ENCODE measurements around the gene XYLT1.
"Not testable (repeated sequence)": the region's sequence is repeated elsewhere in the genome, so short reads cannot be mapped to it uniquely, and the experiment has no call there.

XYLT1 gene

DNA sequence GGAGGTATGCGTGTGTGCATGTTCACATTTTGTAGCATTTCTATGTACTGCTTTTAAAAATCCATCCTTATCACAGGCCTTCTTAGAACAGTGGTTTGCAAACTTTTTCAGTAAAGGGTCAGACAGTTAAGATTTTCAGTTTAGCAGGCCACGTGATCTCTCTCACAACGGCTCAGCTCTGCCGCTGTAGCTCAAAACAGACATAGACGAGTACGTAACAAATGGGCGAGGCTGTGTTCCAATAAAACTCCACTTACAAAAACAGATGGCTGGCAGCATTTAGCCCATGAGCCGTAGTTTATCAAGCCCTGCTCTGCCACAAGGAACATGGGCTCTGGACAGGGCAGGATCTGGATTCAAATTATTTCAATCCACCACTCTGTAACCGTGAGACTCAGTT is 141.8 kb downstream of the XYLT1 start:
- no peak for DNase-seq

DNA sequence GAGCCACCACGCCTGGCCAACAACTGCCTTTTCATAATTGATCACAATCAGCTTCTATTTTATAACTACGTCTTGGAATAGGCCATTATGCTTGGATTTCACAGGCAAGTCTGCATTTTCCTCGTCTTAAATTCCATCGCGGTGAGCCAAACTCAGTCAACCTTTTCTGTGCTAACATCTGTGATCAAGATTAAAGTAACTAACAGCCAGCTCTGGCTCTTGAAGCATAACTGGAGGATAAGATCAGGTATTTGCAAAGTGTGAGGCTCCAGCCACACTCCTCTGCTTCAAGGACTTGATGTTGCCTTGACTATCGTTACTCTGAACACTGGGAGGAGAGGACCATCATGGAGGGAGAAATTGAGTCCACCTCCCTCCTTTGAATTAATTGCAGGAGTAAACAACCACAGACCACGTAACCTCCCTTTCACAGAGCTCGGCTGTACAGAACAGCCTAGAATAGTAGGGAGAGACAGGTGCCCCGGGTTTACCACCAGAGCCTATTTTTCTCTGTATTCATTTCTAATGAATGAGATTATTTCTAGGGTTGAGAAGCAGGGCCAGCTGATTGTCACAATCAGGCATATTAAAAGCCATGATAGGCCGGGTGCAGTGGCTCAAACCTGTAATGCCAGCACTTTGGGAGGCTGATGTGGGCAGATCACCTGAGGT is 143.0 kb downstream of the XYLT1 start:
- no peak for DNase-seq

DNA sequence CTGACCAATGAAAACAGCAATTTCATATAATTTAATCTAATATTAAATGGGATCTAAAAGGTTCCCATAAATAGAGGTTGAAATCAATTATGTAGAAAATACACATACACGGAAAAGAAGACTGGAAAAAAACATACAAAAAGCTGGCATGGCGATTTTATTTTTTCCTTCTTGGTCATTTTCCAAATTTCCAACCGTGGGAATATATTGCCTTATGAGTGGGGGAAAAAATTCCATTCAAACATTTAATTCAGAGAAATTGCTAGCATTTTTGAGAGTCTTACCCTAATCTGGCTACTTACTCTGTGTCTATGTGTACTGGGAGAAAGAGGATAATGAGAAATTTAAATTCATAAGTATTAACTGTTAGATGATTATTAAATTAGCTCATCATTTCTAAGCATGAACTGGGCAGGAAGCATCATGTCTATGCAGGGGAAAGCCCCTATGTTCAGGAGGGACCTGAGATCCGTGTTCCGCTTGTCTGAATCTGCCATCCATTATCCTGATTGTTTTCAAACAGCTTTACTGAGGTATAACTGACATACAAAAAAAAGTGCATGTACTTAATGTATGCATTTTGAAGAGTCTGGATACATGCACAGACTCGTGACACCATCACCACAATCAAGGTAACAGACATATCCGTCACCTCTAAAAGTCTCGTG is 145.2 kb downstream of the XYLT1 start:
- DNase-seq: no peak

DNA sequence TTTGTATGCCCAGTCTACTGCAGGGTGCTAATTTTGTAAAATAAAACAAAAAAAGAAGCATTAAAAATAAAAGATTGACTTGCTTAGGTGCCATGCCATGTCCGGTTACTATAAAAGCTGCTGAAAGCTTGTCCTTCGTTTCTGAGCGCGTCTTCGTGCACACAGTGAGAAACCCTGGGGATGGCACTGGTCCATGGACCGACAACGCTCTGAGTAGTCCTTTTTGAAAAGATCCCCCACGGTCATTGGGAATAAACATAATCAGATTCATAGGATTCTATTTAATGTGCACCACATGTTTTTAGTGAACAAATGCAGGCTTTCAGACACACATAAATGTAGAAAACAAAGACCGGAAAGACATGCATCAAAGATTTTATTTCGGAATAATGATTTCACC is 146.3 kb downstream of the XYLT1 start:
- no peak for DNase-seq

DNA sequence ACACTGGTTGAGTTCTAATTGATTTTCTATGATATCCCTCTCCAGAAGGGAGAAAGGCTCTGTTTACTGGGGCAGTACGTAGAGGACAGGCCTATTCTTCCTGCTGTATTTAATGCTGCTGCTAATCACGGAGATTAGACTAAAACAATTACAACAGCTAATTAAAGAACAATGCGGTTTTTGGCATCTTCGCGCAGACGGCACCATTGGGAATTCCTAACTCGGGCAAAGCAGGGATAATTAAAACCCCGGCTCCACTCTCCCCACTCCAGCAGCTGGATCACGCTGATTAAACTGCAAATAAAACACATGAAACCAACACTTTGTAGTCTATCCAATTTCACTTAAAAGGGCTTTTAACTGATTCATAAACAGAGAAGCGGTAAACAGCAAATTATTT is 147.6 kb downstream of the XYLT1 start:
- no peak for DNase-seq

DNA sequence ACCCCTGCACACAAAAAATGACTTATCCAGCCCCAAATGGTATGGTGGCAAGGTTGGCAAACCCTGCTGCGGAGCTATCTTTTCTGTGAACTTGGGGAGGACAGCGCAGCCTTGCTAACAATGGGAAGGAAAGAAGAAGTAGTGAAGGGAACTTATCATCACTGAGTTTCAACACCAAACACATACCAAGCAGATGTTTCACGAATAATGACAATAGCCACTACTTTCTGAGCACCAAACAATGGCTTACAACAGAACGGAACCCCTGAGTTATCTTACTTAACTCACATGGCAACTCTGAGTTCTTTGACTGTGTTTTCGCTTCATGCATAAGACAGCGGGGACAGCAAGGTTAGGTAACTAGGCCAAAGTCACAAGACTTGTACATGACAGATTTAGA is 148.9 kb downstream of the XYLT1 start:
- no peak for DNase-seq

DNA sequence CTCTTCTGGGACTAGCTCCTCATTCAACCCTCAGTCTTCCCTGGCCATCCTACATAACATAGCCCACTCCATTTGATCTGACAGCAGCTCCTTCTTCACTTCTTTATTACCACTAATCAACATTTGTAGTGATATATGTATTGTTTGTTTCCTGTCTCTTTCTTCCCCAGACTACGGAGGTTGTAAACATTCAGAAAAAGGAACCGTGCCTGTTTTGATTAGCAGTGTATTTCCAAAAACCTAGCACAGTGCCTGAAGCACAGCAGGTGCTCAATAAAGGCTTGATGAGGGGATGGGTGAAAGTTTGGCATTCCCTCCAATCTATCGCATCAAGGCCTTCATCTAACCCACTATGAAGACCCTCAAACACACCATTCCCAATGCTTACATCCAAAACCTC is 150.8 kb downstream of the XYLT1 start:
- DNase-seq: no peak

DNA sequence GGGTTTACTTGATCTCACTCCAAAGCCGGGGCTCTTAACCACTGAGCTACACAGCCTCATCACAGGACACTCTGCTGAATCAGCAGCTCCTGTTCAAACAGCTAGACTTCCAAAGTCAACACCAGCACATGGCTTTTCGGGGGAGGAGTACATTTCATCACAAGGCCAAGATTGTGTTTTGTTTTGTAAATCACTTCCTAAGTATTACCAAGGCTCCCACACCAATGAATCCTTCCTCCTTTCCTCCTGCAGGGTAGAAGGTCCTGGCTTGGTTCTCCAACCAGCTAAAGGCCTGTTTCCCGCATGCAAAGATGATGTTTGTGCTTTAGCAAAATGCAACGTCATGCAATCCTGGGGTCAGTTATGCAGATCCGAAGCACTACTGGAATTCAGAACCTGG is 152.5 kb downstream of the XYLT1 start:
- DNase-seq: no peak

DNA sequence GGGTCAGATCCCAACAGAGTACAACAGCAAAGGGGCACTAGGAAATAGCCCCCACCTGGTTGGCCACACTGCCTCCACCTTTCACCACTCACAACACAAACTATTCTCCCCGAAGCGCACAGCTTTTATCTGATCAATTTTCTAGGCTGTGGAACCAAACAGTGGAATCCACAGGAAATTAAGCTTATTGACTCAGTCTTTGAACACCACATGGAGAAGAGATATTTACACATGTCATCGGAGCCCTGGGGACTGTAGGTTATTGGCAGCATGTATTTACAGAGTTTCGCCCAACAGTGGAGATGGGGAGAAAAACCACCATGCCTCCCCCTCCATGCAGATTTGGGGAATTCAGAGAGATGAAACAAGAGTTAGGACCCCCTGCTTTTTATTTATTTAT is 154.8 kb downstream of the XYLT1 start:
- DNase-seq: no peak

DNA sequence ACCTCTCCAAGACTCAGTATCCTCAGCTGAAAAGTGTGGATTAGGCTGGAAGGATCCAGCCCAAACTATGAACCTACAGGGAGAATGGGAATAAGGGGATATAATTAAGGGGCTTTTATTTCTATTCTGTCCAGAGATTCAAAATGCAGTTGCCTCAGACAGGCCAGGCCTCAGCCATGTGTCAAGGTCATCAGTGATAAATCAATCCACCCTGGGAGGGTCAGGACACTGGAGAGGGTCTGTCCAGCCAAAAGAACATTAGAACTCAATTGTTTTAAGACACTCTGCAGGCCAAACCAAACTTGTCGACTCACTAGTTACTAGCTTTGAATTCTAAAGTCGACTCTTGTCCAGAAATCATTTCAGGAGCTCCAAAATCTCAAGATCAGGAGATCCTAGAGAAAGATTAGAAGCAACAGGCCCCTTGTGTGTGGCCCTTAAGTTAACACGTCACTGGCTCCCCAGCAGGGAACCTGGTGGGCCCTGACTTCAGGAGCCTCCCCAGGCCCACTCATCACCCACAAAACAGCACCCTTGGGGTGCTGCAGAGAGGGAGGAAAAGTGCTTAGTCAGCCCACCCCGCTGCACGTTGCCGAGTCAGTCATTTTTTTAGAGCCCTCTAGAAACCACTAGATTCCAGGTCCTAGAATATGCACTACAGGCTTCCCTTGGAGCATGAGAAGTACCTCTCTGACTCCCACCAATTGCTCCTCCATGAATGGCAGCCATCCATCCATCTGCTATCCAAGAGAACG is 156.8 kb downstream of the XYLT1 start:
- no peak for DNase-seq

DNA sequence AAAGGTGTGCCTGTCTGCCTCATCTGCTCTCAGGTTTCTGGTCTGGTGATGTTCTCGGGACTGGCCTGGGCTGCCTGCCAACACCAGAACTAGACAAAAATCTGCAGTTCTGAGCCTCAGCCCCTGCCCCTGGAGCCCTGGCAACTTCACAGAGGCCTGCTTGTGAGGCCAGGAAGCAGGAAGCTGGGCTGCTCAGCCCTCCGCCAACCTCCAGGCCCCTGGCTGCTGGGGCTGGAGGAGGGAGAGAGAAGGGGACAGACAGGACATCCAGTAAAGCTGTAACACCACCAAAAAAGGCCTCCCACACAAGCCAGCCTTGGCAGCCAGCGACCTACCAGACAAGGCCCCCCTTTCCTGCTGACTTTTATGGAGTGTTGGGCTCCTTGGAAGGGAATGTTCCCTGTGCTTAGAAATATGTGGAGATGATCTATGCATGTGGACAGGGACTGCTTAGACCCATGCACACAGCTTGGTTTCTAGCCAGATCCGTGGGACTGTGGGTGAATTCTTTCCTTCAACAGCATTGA is 157.6 kb downstream of the XYLT1 start:
- DNase-seq: no peak

DNA sequence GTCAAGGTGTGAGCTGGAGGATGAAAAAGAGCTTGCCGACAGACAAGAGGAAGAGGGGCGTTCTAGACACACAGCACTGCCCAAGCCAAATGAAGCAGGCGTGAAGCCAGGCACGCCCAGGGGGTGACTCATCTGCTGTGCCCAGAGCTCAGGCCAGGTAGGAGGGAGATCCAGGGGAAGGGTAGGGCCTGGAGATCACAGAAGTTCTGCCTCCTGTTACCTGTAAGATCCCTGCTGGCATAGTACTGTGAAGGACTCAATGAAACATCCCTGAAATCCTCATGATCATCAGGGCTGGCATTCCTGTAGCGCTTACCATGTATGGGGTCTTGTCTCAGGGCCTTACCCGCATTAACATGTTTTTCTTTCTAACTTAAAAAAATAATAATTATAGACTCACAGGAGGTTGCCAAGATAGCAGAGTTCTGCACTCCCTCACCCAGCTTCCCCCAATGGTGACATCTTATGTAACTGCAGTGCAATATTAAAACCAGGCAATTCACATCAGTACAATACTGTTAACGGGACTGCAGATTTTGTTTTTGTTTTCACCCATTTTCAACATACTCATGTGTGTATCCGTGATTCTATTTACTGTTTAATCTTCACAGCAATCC is 158.6 kb downstream of the XYLT1 start:
- no peak for DNase-seq

DNA sequence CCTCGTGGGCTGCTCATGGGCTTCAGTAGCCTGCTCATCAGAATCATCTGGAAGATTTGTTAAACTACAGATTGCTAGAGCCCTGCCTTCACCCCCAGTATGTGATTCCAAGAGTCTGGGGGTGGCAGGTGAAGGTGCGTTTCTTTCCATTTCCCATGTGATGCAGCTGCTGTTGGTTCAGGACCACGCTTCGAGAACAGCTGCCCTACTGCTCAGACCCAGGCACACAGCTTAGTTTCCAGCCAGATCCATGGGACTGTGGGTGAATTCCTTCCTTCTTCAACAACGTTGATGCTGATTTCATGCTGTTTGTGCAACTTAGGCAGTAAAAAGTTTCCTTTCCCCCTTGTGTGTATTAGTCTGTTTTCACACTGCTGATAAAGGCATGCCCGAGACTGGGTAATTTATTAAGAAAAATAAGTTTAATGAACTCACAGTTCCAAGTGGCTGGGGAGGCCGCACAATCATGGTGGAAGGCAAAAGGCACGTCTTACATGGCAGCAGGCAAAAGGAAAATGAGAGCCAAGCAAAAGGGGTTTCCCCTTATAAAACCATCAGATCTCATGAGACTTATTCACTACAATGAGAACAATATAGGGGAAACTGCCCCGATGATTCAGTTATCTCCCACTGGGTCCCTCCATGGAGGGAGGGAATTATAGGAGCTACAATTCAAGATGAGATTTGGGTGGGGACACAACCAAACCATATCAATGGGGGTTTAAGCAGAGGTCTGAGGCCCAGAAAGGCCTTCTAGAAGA is 159.2 kb downstream of the XYLT1 start:
- DNase-seq: no peak

DNA sequence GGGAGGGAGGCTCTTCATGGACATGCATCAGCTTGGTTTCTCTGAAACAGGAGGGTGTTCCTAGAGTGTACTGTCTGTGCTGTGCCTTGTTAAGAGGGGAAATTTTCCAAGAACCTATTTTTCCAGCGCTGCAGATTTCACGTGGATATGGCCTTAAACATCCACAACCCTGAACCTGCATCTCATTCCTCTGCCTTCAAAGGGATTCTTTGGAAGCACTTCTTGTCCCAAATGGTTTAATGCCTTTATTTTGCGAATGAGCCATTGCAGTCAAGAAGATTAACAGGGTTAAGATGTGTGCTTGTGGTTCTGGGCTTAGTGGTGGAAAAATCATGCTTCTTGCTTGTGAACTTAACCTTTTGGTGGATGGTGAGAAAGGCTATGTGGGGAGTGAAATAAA is 161.2 kb downstream of the XYLT1 start:
- no peak for DNase-seq

DNA sequence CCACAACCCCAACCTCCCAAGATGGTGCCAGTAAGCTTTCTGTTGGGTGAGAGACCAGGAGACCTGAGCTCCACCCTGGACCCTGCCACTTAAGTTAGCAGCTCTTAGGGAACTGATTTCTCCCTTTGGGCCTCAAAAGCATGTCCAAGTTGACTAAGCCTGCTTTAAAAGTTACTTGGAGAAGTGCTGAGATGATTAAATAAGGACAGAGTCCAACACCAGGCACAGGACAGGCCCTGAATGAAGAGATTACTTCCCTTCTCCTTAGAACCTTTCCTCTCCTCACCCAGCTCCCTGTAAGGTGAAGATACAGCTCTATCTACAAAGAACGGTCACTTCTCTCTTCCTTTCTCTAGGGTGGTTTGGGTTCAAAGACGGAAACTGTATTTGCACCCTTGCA is 162.6 kb downstream of the XYLT1 start:
- no peak for DNase-seq

DNA sequence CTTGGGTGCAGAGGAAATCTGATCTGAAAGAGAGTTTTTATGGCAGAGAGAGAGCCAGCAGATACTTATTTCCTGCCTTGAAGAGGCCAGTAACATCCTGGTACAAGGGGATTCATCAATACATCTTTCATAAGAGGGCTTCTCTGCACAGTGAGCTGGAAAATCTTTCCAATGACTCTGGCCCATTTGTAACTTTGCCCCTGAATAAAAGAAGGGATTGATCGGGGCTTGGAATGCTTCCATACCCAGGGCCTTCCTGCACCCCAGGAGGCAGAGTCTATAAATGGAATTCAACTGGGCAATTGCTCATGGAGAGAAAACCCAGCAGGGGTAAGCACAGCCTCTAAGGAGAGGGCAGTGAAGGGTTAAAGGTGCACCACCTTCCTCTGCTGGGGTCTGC is 163.3 kb downstream of the XYLT1 start:
- DNase-seq: no peak

DNA sequence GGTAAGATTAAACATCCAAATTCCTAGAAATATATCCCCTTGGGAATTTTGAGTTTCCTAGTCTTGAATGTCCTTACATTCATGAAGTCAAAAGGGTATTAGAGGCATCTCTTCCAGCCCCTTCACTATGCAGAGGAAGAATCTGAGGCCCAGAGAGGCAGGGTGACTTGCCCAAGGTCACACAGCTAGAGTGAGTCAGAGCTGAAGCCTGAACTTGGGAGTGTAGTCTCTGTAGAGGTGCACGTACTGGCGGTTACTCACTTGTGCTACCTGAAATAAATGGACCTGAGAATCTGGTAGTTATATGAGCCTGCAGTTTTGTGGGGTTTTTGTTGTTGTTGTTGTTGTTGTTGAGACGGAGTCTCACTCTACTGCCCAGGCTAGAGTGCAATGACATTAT is 164.0 kb downstream of the XYLT1 start:
- DNase-seq: no peak

DNA sequence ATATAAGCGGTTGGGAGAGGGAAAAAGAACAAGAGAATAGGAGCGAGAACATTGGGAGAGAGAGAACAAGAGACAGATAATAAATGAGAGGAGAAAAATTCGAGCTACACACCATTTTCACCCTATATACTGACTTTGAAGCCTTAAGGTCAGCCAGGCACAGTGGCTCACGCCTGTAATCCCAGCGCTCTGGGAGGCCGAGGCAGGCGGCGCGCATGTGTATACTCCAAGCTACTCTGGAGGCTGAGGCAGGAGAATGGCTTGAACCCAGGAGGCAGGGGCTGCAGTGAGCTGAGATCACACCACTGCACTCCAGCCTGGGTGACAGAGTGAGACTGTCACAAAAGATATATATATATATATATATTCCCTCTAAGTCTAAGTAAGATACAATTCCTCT is 164.5 kb downstream of the XYLT1 start:
- not testable (repeated sequence) for DNase-seq

DNA sequence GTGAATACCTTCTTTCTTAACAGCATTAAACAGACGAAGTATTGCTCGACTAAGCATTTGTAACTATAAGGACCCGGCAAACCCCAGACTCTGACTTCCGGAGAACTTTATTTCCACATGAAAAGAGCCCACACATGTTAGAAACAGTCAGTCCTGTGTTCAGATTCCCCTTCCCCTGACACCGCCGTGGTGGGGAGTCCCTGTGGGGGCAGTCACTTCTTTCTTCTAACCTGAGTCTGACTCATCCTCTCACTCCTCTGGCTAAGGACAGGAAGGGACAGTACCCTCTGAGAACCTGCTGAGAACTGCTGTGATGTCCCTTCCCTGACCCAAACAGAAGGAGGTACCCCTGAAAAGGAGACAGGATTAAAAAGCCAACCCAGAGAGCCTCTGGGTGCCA is 165.1 kb downstream of the XYLT1 start:
- DNase-seq: no peak

DNA sequence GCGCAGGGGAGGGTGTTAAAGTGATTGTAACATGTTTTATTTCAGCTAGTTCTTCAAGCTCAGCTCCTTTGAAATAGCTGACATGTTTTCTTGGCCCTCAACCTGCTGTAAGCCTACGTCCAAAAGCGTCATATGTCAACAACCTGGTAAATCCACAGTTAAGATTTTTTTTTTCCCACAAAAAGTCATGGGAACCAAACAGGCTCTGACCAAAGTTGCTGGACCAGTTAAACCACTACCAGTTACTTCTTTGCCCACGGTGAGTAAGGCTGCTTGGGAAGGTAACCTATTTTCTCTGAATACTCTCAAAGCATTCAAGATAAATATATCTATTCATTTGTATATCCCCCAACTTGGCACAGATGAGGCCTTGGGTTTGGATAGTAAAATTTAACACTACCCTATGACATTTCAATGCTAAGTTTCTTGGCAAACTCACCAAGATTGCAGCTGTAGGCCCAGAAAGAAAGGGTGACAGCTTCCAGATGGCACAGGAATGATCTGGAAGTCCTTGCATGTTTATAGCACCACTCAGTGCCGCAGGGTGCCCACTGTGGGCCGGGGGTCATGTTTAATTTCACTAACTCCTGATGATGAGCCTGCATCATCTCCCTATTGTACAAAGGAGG is 166.2 kb downstream of the XYLT1 start:
- no peak for DNase-seq

DNA sequence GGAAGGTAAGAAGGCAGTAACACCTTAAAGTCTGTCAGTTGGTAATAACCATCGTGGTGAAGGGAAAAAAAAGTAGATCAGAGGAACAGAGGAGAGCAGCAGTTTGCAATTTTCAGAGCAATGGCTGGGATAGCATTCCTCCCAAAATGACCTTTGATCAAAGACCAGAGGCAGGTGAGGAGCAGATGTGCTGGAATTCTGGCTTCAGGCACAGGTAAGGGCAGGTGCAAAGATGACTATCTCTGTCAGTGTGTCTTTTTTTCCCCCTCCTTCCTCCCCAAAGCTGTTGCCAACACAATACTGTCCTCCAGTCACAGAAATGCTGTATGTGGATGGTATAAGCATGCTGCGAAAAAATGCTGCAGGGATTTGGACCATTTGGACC is 166.7 kb downstream of the XYLT1 start:
- DNase-seq: no peak

DNA sequence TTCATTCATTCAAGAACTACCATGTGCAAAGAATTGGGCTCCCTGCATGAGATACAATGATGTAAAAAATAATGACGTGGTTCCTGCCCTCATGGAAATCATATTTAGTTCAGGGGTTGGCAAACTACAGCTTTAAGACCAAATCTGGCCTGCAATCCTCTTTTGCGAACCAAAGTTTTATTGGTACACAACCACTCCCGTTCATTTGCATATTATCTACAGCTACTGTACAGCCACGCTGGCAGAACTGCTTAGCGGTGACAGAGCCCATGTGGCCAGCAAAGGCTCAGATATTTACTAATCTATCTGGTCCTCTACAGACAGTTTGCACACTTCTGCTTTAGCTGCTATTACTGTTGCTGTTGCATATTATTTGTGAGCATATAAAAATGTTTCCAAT is 167.7 kb downstream of the XYLT1 start:
- no peak for DNase-seq
